A673 (cell line): ENCODE measurements around the gene HYAL3. TPM values are rescaled to one million over a fixed set of nuclear protein-coding genes. Genes with fewer than 3 reads are reported as not detected.

Experiments used
- BruUV-seq: library from RNA; stranded (reverse); fragments of 400-500 nt; replicated peaks from 2 replicates; lab custom pipeline; 2021; lab: Mats Ljungman, UMichigan
- CTCF ChIA-PET: fragments of 300-600 bp; sonication (Branson Sonifier 250); formaldehyde crosslinking; loops from one replicate; lab custom pipeline; 2022; ENCODE audit warnings: antibody characterized with exemption; lab: Charles Lee
- POLR2A ChIA-PET: fragments of 300-600 bp; sonication (Branson Sonifier 250); formaldehyde crosslinking; loops from one replicate; lab custom pipeline; 2022; ENCODE audit warnings: antibody characterized with exemption; ENCODE audit not compliant: low non-redundant PET; lab: Charles Lee
- DNase-seq: peaks from one replicate; pipeline ENCODE4 v3.0.0-alpha.2; 2015; ENCODE audit warnings: low spot score
- H3K27ac ChIP-seq: fragments of 200-600 bp; sonication (generic); 2 replicates; pipeline ENCODE4 v1.5.1; 2016; ENCODE audit warnings: mixed run types, low read depth, mild to moderate bottlenecking, mixed read lengths, antibody characterized with exemption, low read length; ENCODE audit not compliant: poor library complexity, severe bottlenecking
- H3K27me3 ChIP-seq: fragments of 200-600 bp; sonication (generic); replicated peaks from 2 replicates; pipeline ENCODE4 v1.6.1; 2017; ENCODE audit warnings: mixed run types, low read depth, mild to moderate bottlenecking, mixed read lengths, antibody characterized with exemption, low read length; ENCODE audit not compliant: insufficient read depth, poor library complexity
- H3K36me3 ChIP-seq: fragments of 200-600 bp; sonication (generic); 2 replicates; pipeline ENCODE4 v1.6.1; 2016; ENCODE audit warnings: mixed run types, mild to moderate bottlenecking, mixed read lengths, antibody characterized with exemption, low read length; ENCODE audit not compliant: insufficient read depth, poor library complexity, severe bottlenecking
- H3K4me1 ChIP-seq: fragments of 200-600 bp; sonication (generic); 2 replicates; pipeline ENCODE4 v1.6.1; 2017; ENCODE audit warnings: mixed run types, mild to moderate bottlenecking, mixed read lengths, antibody characterized with exemption, low read length; ENCODE audit not compliant: insufficient read depth, poor library complexity, severe bottlenecking
- H3K4me3 ChIP-seq: fragments of 200-600 bp; sonication (generic); 2 replicates; pipeline ENCODE4 v1.5.1; 2016; ENCODE audit warnings: low read depth, mixed run types, mild to moderate bottlenecking, mixed read lengths, low read length; ENCODE audit not compliant: poor library complexity, severe bottlenecking
- H3K9me3 ChIP-seq: fragments of 200-600 bp; sonication (generic); 2 replicates; pipeline ENCODE4 v1.6.1; 2016; ENCODE audit warnings: mixed run types, low read depth, mild to moderate bottlenecking, mixed read lengths, antibody characterized with exemption, low read length; ENCODE audit not compliant: poor library complexity, severe bottlenecking
- EZH2 ChIP-seq: fragments of 200-600 bp; sonication (generic); IDR thresholded peaks from 2 replicates; pipeline ENCODE4 v1.6.1; 2017; ENCODE audit warnings: borderline replicate concordance, low read depth, mild to moderate bottlenecking, mixed read lengths, antibody characterized with exemption, low read length; ENCODE audit not compliant: poor library complexity, severe bottlenecking
- intact Hi-C: fragments of 100-400 bp; cut with micrococcal nuclease; formaldehyde crosslinking; loops from one replicate; pipeline ENCODE4 v1.10.0; 2022; ENCODE audit not compliant: unreplicated experiment
- total RNA-seq: library from RNA; stranded (reverse); gene quantifications from 2 replicates; pipeline ENCODE4 v1.2.3, GENCODE V29; 2021
- TF ChIP-seq, protein P1 (sequence below): fragments of 300-800, 200-600 bp; sonication (generic); conservative IDR thresholded peaks from 2 replicates; pipeline ENCODE4 v1.5.1; 2017; ENCODE audit warnings: low read depth, mild to moderate bottlenecking, antibody characterized with exemption, low read length, moderate library complexity, mixed read lengths

Gene HYAL3
- total RNA-seq, 1 experiment from 2014 or later, result 3.0 TPM

DNA sequence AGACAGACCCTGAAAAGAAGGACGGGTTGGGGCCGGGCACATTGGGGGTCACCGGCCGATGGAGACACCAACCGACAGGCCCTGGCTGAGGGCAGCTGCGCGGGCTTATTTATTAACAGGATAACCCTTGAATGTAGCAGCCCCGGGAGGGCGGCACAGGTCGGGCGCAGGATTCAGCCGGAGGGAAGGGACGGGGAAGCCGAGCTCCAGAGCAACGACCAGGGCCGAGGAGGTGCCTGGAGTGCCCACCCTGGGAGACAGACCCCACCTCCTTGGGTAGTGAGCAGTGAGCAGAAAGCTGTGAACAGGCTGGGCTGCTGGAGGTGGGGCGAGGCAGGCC lies 22.5 kb downstream of the HYAL3 start:
- no peaks in the 10 kb centered on the region for H3K4me1 ChIP-seq
- no peaks in the 10 kb centered on the region for H3K36me3 ChIP-seq
- no peak overlapping the region for H3K4me3 ChIP-seq
- no peak for DNase-seq
- no peak for TF ChIP-seq EZH2
- TF ChIP-seq, protein P1, sequence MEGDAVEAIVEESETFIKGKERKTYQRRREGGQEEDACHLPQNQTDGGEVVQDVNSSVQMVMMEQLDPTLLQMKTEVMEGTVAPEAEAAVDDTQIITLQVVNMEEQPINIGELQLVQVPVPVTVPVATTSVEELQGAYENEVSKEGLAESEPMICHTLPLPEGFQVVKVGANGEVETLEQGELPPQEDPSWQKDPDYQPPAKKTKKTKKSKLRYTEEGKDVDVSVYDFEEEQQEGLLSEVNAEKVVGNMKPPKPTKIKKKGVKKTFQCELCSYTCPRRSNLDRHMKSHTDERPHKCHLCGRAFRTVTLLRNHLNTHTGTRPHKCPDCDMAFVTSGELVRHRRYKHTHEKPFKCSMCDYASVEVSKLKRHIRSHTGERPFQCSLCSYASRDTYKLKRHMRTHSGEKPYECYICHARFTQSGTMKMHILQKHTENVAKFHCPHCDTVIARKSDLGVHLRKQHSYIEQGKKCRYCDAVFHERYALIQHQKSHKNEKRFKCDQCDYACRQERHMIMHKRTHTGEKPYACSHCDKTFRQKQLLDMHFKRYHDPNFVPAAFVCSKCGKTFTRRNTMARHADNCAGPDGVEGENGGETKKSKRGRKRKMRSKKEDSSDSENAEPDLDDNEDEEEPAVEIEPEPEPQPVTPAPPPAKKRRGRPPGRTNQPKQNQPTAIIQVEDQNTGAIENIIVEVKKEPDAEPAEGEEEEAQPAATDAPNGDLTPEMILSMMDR, result no peak
- intact Hi-C loops, result no loop called here
- peaks cover 4% of the 10 kb centered on the region for H3K27me3 ChIP-seq
- BruUV-seq, result no TSS peak
- CTCF ChIA-PET, result no interaction called here
- H3K9me3 ChIP-seq, result no peaks in the 10 kb centered on the region
- no peak overlapping the region for H3K27ac ChIP-seq
- POLR2A ChIA-PET, result interaction anchor here (0.6 kb wide), 1 partner anchor 557 kb away, joined by 9 read pairs; the partner anchor contains the start of gene AMIGO3

DNA sequence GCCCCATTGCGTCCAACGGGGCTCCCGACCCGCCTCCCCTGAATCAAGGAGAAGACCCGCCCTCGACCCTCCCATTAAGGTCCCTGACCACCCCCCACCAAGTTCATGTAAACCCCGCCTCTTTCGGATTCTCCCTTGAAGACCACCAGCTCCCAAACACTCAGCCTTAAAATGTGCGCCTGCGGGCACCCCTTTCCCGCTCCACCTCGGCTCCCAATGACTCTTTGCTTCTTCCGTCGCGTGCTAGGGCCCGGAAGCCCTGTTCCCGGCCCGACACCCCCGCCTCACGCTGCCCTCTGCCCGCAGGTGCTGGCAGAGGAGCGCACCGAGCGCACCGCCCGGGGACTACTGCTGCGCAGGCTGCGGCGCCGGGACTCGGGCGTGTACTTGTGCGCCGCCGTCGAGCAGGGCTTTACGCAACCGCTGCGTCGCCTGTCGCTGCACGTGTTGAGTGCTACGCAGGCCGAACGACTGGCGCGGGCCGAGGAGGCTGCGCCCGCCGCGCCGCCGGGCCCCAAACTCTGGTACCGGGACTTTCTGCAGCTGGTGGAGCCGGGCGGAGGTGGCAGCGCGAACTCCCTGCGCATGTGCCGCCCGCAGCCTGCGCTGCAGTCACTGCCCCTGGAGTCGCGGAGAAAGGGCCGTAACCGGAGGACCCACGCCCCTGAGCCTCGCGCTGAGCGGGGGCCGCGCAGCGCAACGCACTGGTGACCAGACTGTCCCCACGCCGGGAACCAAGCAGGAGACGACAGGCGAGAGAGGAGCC lies 23.0 kb downstream of the HYAL3 start:
- ChIA-PET POLR2A (no interaction called here), CTCF (no interaction called here)
- no peaks in the 10 kb centered on the region for H3K36me3 ChIP-seq
- no peak overlapping the region for H3K27ac ChIP-seq
- DNase-seq, result no peak
- H3K27me3 ChIP-seq, result peaks cover 4% of the 10 kb centered on the region
- intact Hi-C loops, result no loop called here
- no peaks in the 10 kb centered on the region for H3K4me1 ChIP-seq
- H3K4me3 ChIP-seq, result no peak overlapping the region
- TF ChIP-seq, protein P1, result no peak
- TF ChIP-seq EZH2, result no peak
- BruUV-seq, result no TSS peak
- no peaks in the 10 kb centered on the region for H3K9me3 ChIP-seq

- Histone ChIP-seq H3K27me3 (peaks cover 4% of the 10 kb centered on the region), H3K27ac (no peak overlapping the region), H3K4me3 (no peak overlapping the region), H3K9me3 (no peaks in the 10 kb centered on the region), H3K36me3 (no peaks in the 10 kb centered on the region), H3K4me1 (no peaks in the 10 kb centered on the region)
- BruUV-seq, result no TSS peak
- intact Hi-C loops, result no loop called here
- DNase-seq, result no peak
- ChIA-PET POLR2A (no interaction called here), CTCF (interaction anchor here (0.6 to 0.7 kb wide), 2 partner anchors 128 to 1318 kb away, joined by 7 to 8 read pairs; no protein-coding TSS in a partner anchor)
- TF ChIP-seq, protein P1, result no peak
- no peak for TF ChIP-seq EZH2
Observed at GRCh38 chr3:50275141-50275995, 23.8 kb downstream of the HYAL3 start.
